Coronary artery (tissue), 2 donors: ENCODE results near the gene EDC4.

Source experiments
- DNase-seq: peaks from one replicate; pipeline ENCODE4 v3.0.0-alpha.2; 2017; ENCODE audit warnings: low spot score
- H3K27ac ChIP-seq, 2 donors: fragments of 200-600 bp; sonication (generic); one replicate each; pipeline ENCODE4 v1.5.1; 2016 to 2019
- H3K4me3 ChIP-seq: fragments of 200-600 bp; sonication (generic); 2 replicates; pipeline ENCODE4 v1.5.1; 2016; ENCODE audit warnings: mild to moderate bottlenecking, moderate library complexity
- TF ChIP-seq, protein P1 (sequence below): fragments of 200-600 bp; sonication (generic); IDR thresholded peaks from one replicate; pipeline ENCODE4 v1.5.1; 2019; ENCODE audit warnings: antibody characterized with exemption

Gene EDC4

DNA sequence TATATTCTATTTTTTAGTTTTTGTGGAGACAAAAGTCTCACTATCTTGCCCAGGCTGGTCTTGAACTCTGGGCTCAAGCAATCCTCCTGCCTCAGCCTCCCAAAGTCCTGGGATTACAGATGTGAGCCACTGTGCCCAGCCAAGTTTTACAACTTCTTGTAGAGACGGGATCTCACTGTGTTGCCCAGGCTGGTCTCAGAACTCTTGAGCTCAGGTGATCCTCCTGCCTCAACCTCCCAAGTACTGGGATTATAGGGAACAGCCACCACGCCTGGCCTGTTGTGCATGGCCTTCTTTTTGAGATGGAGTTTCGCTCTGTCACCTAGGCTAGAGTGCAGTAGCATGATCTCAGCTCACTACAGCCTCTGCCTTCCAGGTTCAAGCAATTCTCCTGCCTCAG is 19.2 kb upstream of the EDC4 start:
- no peak overlapping the region for H3K27ac ChIP-seq
- DNase-seq = no peak
- TF ChIP-seq, protein P1, sequence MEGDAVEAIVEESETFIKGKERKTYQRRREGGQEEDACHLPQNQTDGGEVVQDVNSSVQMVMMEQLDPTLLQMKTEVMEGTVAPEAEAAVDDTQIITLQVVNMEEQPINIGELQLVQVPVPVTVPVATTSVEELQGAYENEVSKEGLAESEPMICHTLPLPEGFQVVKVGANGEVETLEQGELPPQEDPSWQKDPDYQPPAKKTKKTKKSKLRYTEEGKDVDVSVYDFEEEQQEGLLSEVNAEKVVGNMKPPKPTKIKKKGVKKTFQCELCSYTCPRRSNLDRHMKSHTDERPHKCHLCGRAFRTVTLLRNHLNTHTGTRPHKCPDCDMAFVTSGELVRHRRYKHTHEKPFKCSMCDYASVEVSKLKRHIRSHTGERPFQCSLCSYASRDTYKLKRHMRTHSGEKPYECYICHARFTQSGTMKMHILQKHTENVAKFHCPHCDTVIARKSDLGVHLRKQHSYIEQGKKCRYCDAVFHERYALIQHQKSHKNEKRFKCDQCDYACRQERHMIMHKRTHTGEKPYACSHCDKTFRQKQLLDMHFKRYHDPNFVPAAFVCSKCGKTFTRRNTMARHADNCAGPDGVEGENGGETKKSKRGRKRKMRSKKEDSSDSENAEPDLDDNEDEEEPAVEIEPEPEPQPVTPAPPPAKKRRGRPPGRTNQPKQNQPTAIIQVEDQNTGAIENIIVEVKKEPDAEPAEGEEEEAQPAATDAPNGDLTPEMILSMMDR = no peak
- H3K4me3 ChIP-seq = no peak overlapping the region

DNA sequence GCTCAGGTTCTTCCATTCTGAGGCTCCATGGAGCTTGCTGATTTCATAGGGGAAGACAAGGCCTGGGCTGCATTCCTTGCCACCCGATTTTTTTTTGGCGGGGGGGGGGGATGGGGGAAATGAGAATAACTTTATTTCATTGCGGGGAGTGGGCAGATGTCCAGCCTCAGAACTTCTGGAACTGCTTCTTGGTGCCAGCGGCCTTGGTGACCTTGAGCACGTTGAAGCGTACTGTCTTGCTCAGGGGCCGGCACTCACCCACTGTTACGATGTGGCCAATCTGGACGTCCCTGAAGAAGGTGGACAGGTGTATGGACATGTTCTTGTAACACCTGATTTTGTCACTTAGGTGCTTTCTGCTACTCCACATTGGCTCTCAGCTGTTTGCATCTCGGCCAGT is 17.1 kb upstream of the EDC4 start:
- TF ChIP-seq, protein P1 = no peak
- no peak for DNase-seq
- H3K4me3 ChIP-seq = no peak overlapping the region
- no peak overlapping the region for H3K27ac ChIP-seq

DNA sequence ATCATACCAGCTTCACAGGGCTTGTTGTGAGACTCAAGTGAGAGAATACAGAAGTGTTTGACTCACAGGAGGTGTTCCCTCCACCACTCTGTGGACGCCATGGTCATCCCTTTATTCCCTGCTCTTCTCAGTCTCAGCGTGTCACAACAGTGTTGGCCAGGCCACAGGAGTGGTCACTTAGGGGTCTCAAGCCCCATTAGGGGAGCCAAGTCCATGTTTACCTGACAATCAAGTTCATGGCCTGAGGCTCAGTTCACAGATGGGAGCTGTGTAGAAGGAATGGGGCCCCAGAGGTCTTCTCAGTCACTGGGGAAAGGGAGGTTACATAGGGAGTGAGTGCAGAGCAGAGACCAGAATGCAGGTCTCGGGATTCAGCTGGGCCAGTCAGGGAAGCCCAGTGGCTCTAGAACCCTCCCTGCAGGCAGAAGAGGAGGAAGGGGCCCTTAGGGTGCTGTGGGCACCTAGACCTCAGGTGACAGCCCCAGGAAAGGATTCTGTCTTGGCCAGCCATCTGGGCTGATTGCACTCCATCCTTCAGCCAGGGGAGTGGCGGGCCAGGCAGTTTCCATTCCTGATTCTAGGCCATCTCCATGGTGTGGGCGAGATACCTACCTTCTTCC is 15.8 kb upstream of the EDC4 start:
- peak overlapping the region; percentile 24 to 87 for H3K27ac ChIP-seq
- TF ChIP-seq, protein P1 = no peak
- no peak overlapping the region for H3K4me3 ChIP-seq
- DNase-seq = no peak

DNA sequence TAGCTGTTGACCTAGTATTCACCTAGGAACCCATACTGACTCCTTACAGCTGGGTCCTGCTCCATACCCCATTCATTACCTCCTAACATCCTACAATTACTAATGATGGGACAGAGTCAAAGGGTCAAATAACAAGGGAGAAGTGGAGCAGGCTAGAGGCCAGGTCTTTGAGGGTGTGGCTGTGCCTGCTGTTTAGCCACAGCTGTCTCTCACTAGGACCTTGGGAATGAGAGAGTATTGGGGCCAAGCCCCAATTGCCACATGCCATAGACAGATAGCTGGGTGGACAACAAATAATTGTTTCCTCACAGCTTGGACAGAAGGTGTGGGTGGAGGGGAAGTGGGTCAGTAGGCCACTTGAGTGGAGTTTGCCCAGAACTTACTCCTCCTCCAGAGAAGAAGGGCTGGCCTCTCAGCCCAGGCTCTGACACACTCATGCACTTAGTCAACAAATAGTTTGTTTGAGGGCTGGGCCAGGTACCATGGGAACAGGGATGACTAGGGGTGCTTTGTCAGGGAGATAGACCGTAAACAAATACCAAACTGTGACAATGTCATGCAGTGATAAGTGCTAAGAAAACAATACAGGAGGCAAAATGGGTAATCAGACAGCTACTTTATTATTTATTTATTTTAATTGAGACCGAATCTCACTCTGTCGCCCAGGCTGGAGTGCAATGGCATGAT is 15.2 kb upstream of the EDC4 start:
- peak; percentile 90 for DNase-seq
- TF ChIP-seq, protein P1 = no peak
- peak overlapping the region; percentile 48 to 87 for H3K27ac ChIP-seq
- H3K4me3 ChIP-seq = peak overlapping the region; percentile 7

DNA sequence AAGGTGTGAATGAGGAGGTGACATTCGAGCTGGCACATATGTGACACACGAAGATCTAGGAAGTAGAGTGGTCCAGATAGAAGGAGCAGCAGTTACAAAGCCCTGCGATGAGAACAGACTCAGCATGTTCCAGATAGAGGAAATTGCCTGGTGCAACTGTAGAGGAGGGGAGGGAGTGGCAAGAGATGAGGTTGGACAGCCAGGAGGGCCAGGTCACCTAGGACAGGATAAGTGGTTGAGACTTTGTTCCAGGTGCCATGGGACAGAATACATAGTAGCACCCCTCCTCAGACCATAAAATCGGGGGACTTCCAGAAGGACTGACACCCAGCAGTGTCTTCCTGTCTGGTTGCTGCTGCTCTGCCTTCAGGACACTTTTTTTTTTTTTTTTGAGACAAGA is 14.4 kb upstream of the EDC4 start:
- DNase-seq = no peak
- Histone ChIP-seq H3K27ac (peak overlapping the region; percentile 48 to 87), H3K4me3 (peak overlapping the region; percentile 7)
- TF ChIP-seq, protein P1 = no peak

DNA sequence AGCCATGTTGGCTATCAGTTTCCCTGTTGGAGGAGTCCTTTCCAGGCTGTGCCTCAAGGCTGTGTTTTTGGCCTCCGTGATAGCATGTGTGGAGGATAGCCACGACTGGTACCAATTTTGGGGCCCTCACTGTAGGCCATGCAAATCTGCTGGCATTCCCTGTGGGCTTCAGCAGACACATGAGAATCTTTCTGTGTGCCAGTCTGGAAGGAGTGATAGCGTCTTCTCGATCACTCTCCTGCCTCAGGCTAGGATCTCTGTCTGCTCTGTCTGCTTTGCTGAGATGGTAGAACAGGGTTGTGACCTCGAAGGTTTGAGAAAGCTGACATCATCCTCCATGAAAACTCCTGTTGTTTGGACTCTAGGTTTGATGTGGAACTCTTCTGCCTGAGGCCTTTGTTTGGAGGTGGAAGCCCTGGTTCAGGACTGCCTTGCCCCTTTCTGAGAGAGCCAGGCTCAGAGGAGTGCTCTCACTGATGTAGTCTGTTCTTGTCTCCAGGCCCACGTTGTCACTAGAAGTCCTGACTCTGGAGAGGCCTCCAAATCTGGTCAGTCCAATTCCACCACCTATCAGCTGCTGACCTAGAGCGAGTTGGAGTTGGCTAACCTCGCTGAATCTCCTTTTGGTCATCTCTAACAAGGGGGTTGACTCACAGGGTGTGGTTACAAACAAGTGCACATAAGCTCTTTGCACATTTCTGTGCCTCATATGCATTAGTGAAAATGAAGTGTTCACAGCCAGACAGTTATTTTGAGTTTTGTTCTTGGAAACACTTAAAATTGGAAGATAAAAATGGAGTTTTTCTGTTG is 12.1 kb upstream of the EDC4 start:
- Histone ChIP-seq H3K27ac (peak overlapping the region in 1 of 2 donors; percentile 90), H3K4me3 (no peak overlapping the region)
- TF ChIP-seq, protein P1 = no peak
- no peak for DNase-seq
